ENCODE measurements around the gene RMND5B. TPM values are rescaled to one million over a fixed set of nuclear protein-coding genes. Genes with fewer than 3 reads are reported as not detected.

RMND5B gene
- total RNA-seq, 1 donor from 2014 or later: 39.5 TPM

DNA sequence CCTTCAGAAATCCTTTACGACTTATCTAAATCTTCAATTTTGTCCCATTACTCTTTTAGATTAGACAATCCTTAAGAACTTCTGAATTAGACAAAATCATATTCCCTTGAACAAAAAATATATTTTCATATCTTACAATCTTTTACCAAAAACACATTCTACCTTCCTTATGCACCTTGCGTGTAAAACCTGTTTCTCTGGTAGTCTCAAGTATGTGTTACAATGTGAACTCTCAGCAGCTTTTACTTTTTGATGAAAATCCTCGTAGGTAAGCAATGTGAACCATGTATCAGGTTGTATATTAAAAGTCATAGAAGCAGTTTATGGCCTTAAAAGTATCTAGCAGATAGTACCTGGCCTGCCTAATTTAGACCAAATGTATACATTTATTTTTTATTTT lies 43.6 kb downstream of the RMND5B start:
- Mint-ChIP-seq H3K4me1 (ENCODE audit: unreplicated experiment) (no peaks in the 10 kb centered on the region), H3K36me3 (ENCODE audit: unreplicated experiment) (no peaks in the 10 kb centered on the region), H3K4me3 (ENCODE audit: unreplicated experiment) (no peak overlapping the region), H3K27me3 (ENCODE audit: unreplicated experiment) (peaks cover 11% of the 10 kb centered on the region), H3K9me3 (ENCODE audit: unreplicated experiment) (peaks cover 2% of the 10 kb centered on the region), H3K27ac (ENCODE audit: unreplicated experiment) (no peak overlapping the region)
- TF ChIP-seq, protein P1, sequence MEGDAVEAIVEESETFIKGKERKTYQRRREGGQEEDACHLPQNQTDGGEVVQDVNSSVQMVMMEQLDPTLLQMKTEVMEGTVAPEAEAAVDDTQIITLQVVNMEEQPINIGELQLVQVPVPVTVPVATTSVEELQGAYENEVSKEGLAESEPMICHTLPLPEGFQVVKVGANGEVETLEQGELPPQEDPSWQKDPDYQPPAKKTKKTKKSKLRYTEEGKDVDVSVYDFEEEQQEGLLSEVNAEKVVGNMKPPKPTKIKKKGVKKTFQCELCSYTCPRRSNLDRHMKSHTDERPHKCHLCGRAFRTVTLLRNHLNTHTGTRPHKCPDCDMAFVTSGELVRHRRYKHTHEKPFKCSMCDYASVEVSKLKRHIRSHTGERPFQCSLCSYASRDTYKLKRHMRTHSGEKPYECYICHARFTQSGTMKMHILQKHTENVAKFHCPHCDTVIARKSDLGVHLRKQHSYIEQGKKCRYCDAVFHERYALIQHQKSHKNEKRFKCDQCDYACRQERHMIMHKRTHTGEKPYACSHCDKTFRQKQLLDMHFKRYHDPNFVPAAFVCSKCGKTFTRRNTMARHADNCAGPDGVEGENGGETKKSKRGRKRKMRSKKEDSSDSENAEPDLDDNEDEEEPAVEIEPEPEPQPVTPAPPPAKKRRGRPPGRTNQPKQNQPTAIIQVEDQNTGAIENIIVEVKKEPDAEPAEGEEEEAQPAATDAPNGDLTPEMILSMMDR (IDR thresholded peaks at IDR 0.05): no peak
- no peak for DNase-seq (ENCODE audit: extremely low spot score, unreplicated experiment)

DNA sequence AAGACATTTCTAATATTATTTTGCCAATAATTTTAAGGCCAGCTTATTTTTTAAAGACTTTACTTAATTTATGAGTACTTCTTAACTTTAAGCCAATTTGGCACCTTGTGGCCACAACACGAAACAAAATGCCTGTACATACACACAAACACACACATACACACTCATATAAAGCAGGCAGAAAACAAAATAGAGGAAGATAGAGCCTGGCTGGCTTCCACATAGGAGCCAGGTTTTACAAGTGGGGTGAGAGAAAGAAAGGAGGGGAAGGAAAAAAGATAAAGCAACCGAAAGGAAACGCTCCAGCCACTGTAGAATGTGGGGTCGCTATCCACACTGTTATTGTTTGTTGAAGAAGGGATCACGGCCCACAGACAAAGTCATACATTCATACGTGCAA lies 46.0 kb downstream of the RMND5B start:
- Mint-ChIP-seq H3K36me3 (ENCODE audit: unreplicated experiment) (no peaks in the 10 kb centered on the region), H3K4me1 (ENCODE audit: unreplicated experiment) (no peaks in the 10 kb centered on the region), H3K27me3 (ENCODE audit: unreplicated experiment) (peaks cover 9% of the 10 kb centered on the region), H3K27ac (ENCODE audit: unreplicated experiment) (no peak overlapping the region), H3K4me3 (ENCODE audit: unreplicated experiment) (no peak overlapping the region), H3K9me3 (ENCODE audit: unreplicated experiment) (peaks cover 6% of the 10 kb centered on the region)
- DNase-seq (ENCODE audit: extremely low spot score, unreplicated experiment): no peak
- TF ChIP-seq, protein P1 (IDR thresholded peaks at IDR 0.05): no peak

DNA sequence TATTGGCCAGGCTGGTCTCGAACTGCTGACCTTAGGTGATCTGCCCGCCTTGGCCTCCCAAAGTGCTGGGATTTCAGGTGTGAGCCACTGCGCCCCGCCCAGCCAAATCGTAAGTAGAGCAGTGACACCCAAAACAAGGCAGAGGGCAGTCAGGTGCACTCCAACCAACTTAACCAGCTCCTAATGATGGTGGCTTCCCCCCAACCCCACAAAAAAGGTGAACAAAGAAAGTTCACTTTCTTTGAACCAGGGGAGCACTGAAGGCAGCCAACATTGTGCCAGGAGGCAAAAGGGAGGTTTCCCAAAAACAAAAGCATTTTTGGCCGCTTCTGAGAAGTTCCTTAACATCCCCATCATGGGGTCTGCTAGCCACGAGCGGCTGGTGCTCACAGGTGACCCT lies 46.8 kb downstream of the RMND5B start:
- Mint-ChIP-seq H3K27ac (ENCODE audit: unreplicated experiment) (no peak overlapping the region), H3K27me3 (ENCODE audit: unreplicated experiment) (peaks cover 9% of the 10 kb centered on the region), H3K36me3 (ENCODE audit: unreplicated experiment) (no peaks in the 10 kb centered on the region), H3K4me1 (ENCODE audit: unreplicated experiment) (no peaks in the 10 kb centered on the region), H3K4me3 (ENCODE audit: unreplicated experiment) (no peak overlapping the region), H3K9me3 (ENCODE audit: unreplicated experiment) (peaks cover 6% of the 10 kb centered on the region)
- TF ChIP-seq, protein P1 (IDR thresholded peaks at IDR 0.05): no peak
- no peak for DNase-seq (ENCODE audit: extremely low spot score, unreplicated experiment)

DNA sequence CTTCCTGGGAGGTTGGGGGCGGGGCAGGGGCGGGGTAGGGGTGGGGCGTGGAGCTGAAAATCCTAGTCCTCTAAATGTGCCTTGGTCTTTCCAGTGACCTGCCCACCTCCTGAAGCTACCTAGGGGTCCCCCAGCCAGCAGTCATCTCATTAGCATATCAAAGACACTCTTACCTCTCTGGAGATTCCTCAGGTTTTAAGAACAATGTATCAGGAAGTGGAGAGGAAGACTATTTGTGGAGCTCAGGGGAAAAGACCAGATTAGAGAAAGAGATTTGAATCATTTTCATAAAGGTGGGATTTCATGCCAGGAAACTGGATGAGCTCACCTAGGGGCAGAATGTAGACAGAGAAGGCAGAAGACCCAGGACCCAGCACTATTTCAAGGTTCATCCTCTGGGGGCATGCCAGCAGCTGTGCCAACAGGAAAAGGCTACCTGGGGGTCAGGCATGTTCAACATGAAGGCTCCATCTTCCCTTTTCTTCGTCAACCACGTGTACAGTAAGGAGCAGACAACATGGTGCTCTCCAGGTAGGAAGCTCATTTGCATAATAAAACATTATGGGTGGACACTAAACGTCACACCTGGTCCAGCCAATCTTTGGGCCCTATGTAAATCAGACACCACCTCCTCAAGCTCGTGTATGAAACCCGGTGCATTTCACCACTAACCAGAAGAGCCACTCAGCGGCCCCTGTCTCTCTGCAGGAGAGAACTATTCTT lies 49.5 kb downstream of the RMND5B start:
- Mint-ChIP-seq H3K27me3 (ENCODE audit: unreplicated experiment) (peaks cover 11% of the 10 kb centered on the region), H3K4me1 (ENCODE audit: unreplicated experiment) (no peaks in the 10 kb centered on the region), H3K4me3 (ENCODE audit: unreplicated experiment) (no peak overlapping the region), H3K9me3 (ENCODE audit: unreplicated experiment) (peaks cover 6% of the 10 kb centered on the region), H3K27ac (ENCODE audit: unreplicated experiment) (no peak overlapping the region), H3K36me3 (ENCODE audit: unreplicated experiment) (no peaks in the 10 kb centered on the region)
- TF ChIP-seq, protein P1 (IDR thresholded peaks at IDR 0.05): no peak
- DNase-seq (ENCODE audit: extremely low spot score, unreplicated experiment): no peak

DNA sequence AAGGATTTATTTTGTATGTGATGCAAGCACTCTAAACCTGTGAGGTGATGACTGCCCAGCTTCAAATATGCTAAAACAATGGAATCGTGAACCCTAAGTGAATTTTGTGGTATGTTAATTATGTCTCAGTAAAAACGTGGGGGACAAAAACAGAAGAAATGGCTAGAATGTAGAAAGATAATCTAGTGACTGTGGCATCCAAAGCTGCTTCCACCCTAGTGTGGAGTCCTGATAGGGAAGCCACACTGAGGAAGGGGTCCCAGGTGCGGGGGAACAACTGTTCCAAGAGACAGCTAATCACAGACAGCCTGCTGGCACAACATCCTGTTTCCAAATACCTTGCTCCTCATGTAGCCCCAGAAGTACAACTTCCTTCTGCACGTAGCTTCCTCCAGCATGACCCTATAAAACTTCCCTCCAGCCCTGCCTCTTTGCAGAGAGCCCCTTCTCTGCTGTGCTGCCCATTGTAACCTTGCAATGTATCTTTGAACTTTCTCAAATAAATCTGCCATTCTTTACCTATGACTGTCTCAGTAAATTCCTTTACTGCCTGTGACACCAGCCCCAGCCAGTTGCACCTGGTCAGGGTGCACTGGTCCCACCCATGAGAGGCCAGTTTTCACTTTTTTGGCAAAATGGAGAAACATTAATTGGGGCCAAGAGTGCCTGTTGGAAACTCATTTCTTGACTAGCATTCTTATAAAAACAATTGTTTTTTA lies 51.5 kb downstream of the RMND5B start:
- Mint-ChIP-seq H3K4me1 (ENCODE audit: unreplicated experiment) (no peaks in the 10 kb centered on the region), H3K4me3 (ENCODE audit: unreplicated experiment) (no peak overlapping the region), H3K9me3 (ENCODE audit: unreplicated experiment) (peaks cover 6% of the 10 kb centered on the region), H3K27me3 (ENCODE audit: unreplicated experiment) (peaks cover 19% of the 10 kb centered on the region), H3K36me3 (ENCODE audit: unreplicated experiment) (no peaks in the 10 kb centered on the region), H3K27ac (ENCODE audit: unreplicated experiment) (no peak overlapping the region)
- TF ChIP-seq, protein P1 (IDR thresholded peaks at IDR 0.05): no peak
- DNase-seq (ENCODE audit: extremely low spot score, unreplicated experiment): no peak
